Activated naive CD4-positive, alpha-beta T cell treated with anti-CD3 and anti-CD28 coated beads, Interleukin-2, amount 10 ng/mL, durations not matched to agents 7 days and 5 days (primary cell): ENCODE measurements around the gene KIF13A.

ENCODE experiments used
- CTCF ChIA-PET: fragments of 350-600 bp; sonication (Branson Sonifier 250); formaldehyde crosslinking; loops from one replicate; lab custom pipeline; 2021; ENCODE audit warnings: antibody characterized with exemption; lab: Charles Lee
- DNase-seq: peaks from one replicate; pipeline ENCODE4 v3.0.0-alpha.2; 2020
- H3K27ac Mint-ChIP-seq: one replicate; pipeline ENCODE4 v1.8.0; 2021; ENCODE audit warnings: mild to moderate bottlenecking, moderate library complexity, mixed read lengths
- H3K27me3 Mint-ChIP-seq: one replicate; pipeline ENCODE4 v1.8.0; 2021; ENCODE audit warnings: mild to moderate bottlenecking, mixed read lengths
- H3K36me3 Mint-ChIP-seq: one replicate; pipeline ENCODE4 v1.8.0; 2021; ENCODE audit warnings: mixed read lengths
- H3K4me1 Mint-ChIP-seq: one replicate; pipeline ENCODE4 v1.8.0; 2021; ENCODE audit warnings: mixed read lengths
- H3K4me3 Mint-ChIP-seq: one replicate; pipeline ENCODE4 v1.8.0; 2021; ENCODE audit warnings: mild to moderate bottlenecking, moderate library complexity, mixed read lengths
- H3K9me3 Mint-ChIP-seq: one replicate; pipeline ENCODE4 v1.8.0; 2021; ENCODE audit warnings: mixed read lengths

The KIF13A gene

GRCh38 chr6:17945111-17945510, 42.3 kb downstream of the KIF13A start:
- CTCF ChIA-PET = no interaction called here
- H3K4me3 Mint-ChIP-seq = no peak overlapping the region

GRCh38 chr6:17941318-17941717, 46.1 kb downstream of the KIF13A start:
- CTCF ChIA-PET = no interaction called here
- H3K9me3 Mint-ChIP-seq = no peaks in the 10 kb centered on the region
- H3K27ac Mint-ChIP-seq = no peak overlapping the region
- no peaks in the 10 kb centered on the region for H3K36me3 Mint-ChIP-seq
- H3K4me1 Mint-ChIP-seq = no peaks in the 10 kb centered on the region
- no peak for DNase-seq
- H3K4me3 Mint-ChIP-seq = no peak overlapping the region
- peaks cover 4% of the 10 kb centered on the region for H3K27me3 Mint-ChIP-seq

More at GRCh38 chr6:17945111-17945510, 42.3 kb downstream of the KIF13A start:
- no peak overlapping the region for H3K27ac Mint-ChIP-seq
- no peaks in the 10 kb centered on the region for H3K4me1 Mint-ChIP-seq
- no peaks in the 10 kb centered on the region for H3K36me3 Mint-ChIP-seq
- H3K27me3 Mint-ChIP-seq = peaks cover 4% of the 10 kb centered on the region
- no peak for DNase-seq
- no peaks in the 10 kb centered on the region for H3K9me3 Mint-ChIP-seq

- no peak overlapping the region for H3K27ac Mint-ChIP-seq
Observed at GRCh38 chr6:17940151-17940792, 47.2 kb downstream of the KIF13A start.

GRCh38 chr6:17938901-17939300, 48.5 kb downstream of the KIF13A start:
- Mint-ChIP-seq H3K4me3 (no peak overlapping the region), H3K27ac (no peak overlapping the region), H3K9me3 (no peaks in the 10 kb centered on the region), H3K27me3 (peaks cover 8% of the 10 kb centered on the region), H3K36me3 (no peaks in the 10 kb centered on the region), H3K4me1 (no peaks in the 10 kb centered on the region)
- no peak for DNase-seq
- CTCF ChIA-PET = no interaction called here

More at GRCh38 chr6:17940151-17940792, 47.2 kb downstream of the KIF13A start:
- Mint-ChIP-seq H3K4me3 (no peak overlapping the region), H3K27me3 (peaks cover 6% of the 10 kb centered on the region), H3K36me3 (no peaks in the 10 kb centered on the region), H3K4me1 (no peaks in the 10 kb centered on the region), H3K9me3 (no peaks in the 10 kb centered on the region)
- DNase-seq = no peak
- CTCF ChIA-PET = no interaction called here

GRCh38 chr6:17935188-17936149, 52.0 kb downstream of the KIF13A start:
- peaks cover 14% of the 10 kb centered on the region for H3K27me3 Mint-ChIP-seq
- no peaks in the 10 kb centered on the region for H3K9me3 Mint-ChIP-seq
- H3K4me1 Mint-ChIP-seq = no peaks in the 10 kb centered on the region
- no peak for DNase-seq
- no peak overlapping the region for H3K4me3 Mint-ChIP-seq
- CTCF ChIA-PET = interaction anchor here (0.6 to 1.1 kb wide), 2 partner anchors 22 to 162 kb away, joined by 3 read pairs; no protein-coding TSS in a partner anchor
- no peaks in the 10 kb centered on the region for H3K36me3 Mint-ChIP-seq
- no peak overlapping the region for H3K27ac Mint-ChIP-seq

GRCh38 chr6:17933716-17934115, 53.7 kb downstream of the KIF13A start:
- Mint-ChIP-seq H3K9me3 (no peaks in the 10 kb centered on the region), H3K27ac (no peak overlapping the region), H3K27me3 (peaks cover 14% of the 10 kb centered on the region), H3K4me1 (no peaks in the 10 kb centered on the region), H3K4me3 (no peak overlapping the region), H3K36me3 (no peaks in the 10 kb centered on the region)
- CTCF ChIA-PET = no interaction called here
- no peak for DNase-seq

- CTCF ChIA-PET = no interaction called here
- H3K27me3 Mint-ChIP-seq = peaks cover 14% of the 10 kb centered on the region
- DNase-seq = no peak
- H3K27ac Mint-ChIP-seq = no peak overlapping the region
- H3K4me1 Mint-ChIP-seq = no peaks in the 10 kb centered on the region
- H3K4me3 Mint-ChIP-seq = no peak overlapping the region
- H3K36me3 Mint-ChIP-seq = no peaks in the 10 kb centered on the region
- H3K9me3 Mint-ChIP-seq = no peaks in the 10 kb centered on the region
Observed at GRCh38 chr6:17932330-17932852, 55.0 kb downstream of the KIF13A start.

GRCh38 chr6:17931227-17931626, 56.2 kb downstream of the KIF13A start:
- no peak overlapping the region for H3K27ac Mint-ChIP-seq
- H3K4me1 Mint-ChIP-seq = no peaks in the 10 kb centered on the region
- H3K9me3 Mint-ChIP-seq = no peaks in the 10 kb centered on the region
- DNase-seq = no peak
- CTCF ChIA-PET = no interaction called here
- H3K36me3 Mint-ChIP-seq = no peaks in the 10 kb centered on the region
- H3K4me3 Mint-ChIP-seq = no peak overlapping the region
- peaks cover 14% of the 10 kb centered on the region for H3K27me3 Mint-ChIP-seq

GRCh38 chr6:17930321-17930993, 57.0 kb downstream of the KIF13A start:
- no peak overlapping the region for H3K27ac Mint-ChIP-seq
- H3K4me1 Mint-ChIP-seq = no peaks in the 10 kb centered on the region
- no peak overlapping the region for H3K4me3 Mint-ChIP-seq
- no peaks in the 10 kb centered on the region for H3K36me3 Mint-ChIP-seq
- no peaks in the 10 kb centered on the region for H3K9me3 Mint-ChIP-seq
- CTCF ChIA-PET = no interaction called here
- peaks cover 14% of the 10 kb centered on the region for H3K27me3 Mint-ChIP-seq
- no peak for DNase-seq

GRCh38 chr6:17928514-17929430, 58.7 kb downstream of the KIF13A start:
- DNase-seq = no peak
- Mint-ChIP-seq H3K27ac (no peak overlapping the region), H3K9me3 (no peaks in the 10 kb centered on the region), H3K4me1 (no peaks in the 10 kb centered on the region), H3K27me3 (peaks cover 9% of the 10 kb centered on the region), H3K4me3 (no peak overlapping the region), H3K36me3 (no peaks in the 10 kb centered on the region)
- CTCF ChIA-PET = no interaction called here

GRCh38 chr6:17927705-17928104, 59.7 kb downstream of the KIF13A start:
- Mint-ChIP-seq H3K27ac (no peak overlapping the region), H3K4me3 (no peak overlapping the region), H3K36me3 (no peaks in the 10 kb centered on the region), H3K27me3 (peaks cover 4% of the 10 kb centered on the region), H3K4me1 (no peaks in the 10 kb centered on the region), H3K9me3 (no peaks in the 10 kb centered on the region)
- DNase-seq = no peak
- CTCF ChIA-PET = no interaction called here

- H3K27me3 Mint-ChIP-seq = no peaks in the 10 kb centered on the region
- DNase-seq = no peak
- CTCF ChIA-PET = no interaction called here
Observed at GRCh38 chr6:17923401-17923863, 64.0 kb downstream of the KIF13A start.

GRCh38 chr6:17921454-17921853, 66.0 kb downstream of the KIF13A start:
- H3K36me3 Mint-ChIP-seq = no peaks in the 10 kb centered on the region
- no peaks in the 10 kb centered on the region for H3K4me1 Mint-ChIP-seq
- DNase-seq = no peak
- peaks cover 4% of the 10 kb centered on the region for H3K27me3 Mint-ChIP-seq
- no peak overlapping the region for H3K4me3 Mint-ChIP-seq
- CTCF ChIA-PET = no interaction called here
- H3K27ac Mint-ChIP-seq = no peak overlapping the region
- H3K9me3 Mint-ChIP-seq = no peaks in the 10 kb centered on the region

More at GRCh38 chr6:17923401-17923863, 64.0 kb downstream of the KIF13A start:
- H3K27ac Mint-ChIP-seq = no peak overlapping the region
- no peak overlapping the region for H3K4me3 Mint-ChIP-seq
- no peaks in the 10 kb centered on the region for H3K36me3 Mint-ChIP-seq
- no peaks in the 10 kb centered on the region for H3K4me1 Mint-ChIP-seq
- H3K9me3 Mint-ChIP-seq = no peaks in the 10 kb centered on the region
